ENCODE results near the gene FLII. TPM values are rescaled to one million over a fixed set of nuclear protein-coding genes. Genes with fewer than 3 reads are reported as not detected.

FLII gene
- total RNA-seq, 1 donor from 2014 or later, result 355 TPM

DNA sequence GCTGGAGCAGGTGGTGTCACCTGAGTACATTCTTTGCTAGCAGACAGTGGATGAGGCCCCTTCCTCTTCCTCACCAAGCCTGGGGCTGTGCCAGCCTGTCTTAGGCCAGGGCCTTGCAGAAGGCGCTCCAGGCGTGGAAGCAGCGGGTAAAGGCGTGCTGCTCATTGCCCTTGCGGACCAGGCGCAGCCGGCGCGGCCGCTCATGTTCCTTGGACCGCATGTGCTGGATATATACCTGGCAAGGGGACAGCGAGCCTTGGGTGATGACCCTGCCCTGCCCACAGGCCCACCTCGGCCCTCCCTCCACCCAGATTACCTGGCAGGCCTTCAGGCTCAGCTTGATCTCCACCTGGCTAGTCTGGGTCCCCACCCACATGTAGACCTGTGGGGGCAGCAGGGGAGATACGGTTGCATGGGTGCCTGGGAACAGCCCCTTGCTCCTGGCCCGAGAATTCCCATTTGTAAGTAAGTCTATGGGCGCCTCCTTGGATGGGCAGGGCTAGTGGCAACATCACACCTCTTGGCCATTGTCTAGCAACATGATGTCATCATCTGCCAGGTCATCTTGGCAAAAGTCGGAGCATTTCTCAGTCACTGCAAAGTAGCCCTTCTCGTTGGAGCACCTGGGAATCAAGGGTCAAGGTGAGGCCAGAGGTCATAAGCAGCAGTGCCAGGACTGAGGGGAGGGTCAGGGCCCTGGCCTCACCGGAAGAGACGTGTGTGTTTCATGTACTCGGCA, 13.3 kb downstream of the FLII start:
- Mint-ChIP-seq H3K27me3 (ENCODE audit: unreplicated experiment) (peaks cover 11% of the 10 kb centered on the region), H3K4me3 (ENCODE audit: unreplicated experiment) (no peak overlapping the region), H3K27ac (ENCODE audit: unreplicated experiment) (no peak overlapping the region), H3K9me3 (ENCODE audit: unreplicated experiment) (no peaks in the 10 kb centered on the region), H3K36me3 (ENCODE audit: low read depth, unreplicated experiment) (peaks cover 18% of the 10 kb centered on the region), H3K4me1 (ENCODE audit: unreplicated experiment) (peaks cover 9% of the 10 kb centered on the region)
- TF ChIP-seq, protein P1, sequence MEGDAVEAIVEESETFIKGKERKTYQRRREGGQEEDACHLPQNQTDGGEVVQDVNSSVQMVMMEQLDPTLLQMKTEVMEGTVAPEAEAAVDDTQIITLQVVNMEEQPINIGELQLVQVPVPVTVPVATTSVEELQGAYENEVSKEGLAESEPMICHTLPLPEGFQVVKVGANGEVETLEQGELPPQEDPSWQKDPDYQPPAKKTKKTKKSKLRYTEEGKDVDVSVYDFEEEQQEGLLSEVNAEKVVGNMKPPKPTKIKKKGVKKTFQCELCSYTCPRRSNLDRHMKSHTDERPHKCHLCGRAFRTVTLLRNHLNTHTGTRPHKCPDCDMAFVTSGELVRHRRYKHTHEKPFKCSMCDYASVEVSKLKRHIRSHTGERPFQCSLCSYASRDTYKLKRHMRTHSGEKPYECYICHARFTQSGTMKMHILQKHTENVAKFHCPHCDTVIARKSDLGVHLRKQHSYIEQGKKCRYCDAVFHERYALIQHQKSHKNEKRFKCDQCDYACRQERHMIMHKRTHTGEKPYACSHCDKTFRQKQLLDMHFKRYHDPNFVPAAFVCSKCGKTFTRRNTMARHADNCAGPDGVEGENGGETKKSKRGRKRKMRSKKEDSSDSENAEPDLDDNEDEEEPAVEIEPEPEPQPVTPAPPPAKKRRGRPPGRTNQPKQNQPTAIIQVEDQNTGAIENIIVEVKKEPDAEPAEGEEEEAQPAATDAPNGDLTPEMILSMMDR (IDR thresholded peaks at IDR 0.05; ENCODE audit: unreplicated experiment), result no peak
- DNase-seq (ENCODE audit: low spot score), result no peak

DNA sequence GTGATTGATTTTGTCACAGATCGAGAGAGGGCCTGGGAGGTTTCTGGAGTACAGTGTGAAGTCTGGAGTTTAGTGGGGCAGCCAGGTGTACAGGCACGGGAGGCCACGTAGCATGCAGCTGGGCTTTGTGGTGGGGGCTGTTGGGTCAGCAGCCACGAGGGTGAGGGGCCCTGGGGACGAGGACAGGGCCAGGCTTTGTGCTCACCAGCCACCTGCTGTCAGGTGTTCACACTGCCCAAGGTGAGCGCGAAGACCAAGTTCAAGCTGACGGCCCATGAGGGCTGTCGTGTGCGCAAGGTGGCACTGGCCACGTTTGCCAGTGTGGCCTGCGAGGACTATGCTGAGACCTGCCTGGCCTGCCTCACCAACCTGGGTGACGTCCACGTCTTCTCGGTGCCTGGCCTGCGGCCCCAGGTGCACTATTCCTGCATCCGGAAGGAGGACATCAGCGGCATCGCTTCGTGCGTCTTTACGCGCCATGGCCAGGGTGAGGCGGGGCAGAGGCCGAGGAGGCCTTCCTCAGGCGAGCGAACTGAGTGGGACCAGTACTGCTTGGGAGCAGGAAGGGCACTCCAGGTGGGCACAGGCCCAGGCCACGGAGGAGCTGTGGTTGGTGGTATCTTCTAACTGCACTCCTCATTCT, 17.2 kb downstream of the FLII start:
- Mint-ChIP-seq H3K9me3 (ENCODE audit: unreplicated experiment) (no peaks in the 10 kb centered on the region), H3K36me3 (ENCODE audit: low read depth, unreplicated experiment) (peaks cover 20% of the 10 kb centered on the region), H3K4me3 (ENCODE audit: unreplicated experiment) (no peak overlapping the region), H3K27me3 (ENCODE audit: unreplicated experiment) (peaks cover 9% of the 10 kb centered on the region), H3K4me1 (ENCODE audit: unreplicated experiment) (no peaks in the 10 kb centered on the region), H3K27ac (ENCODE audit: unreplicated experiment) (no peak overlapping the region)
- TF ChIP-seq, protein P1 (IDR thresholded peaks at IDR 0.05; ENCODE audit: unreplicated experiment), result no peak
- no peak for DNase-seq (ENCODE audit: low spot score)

DNA sequence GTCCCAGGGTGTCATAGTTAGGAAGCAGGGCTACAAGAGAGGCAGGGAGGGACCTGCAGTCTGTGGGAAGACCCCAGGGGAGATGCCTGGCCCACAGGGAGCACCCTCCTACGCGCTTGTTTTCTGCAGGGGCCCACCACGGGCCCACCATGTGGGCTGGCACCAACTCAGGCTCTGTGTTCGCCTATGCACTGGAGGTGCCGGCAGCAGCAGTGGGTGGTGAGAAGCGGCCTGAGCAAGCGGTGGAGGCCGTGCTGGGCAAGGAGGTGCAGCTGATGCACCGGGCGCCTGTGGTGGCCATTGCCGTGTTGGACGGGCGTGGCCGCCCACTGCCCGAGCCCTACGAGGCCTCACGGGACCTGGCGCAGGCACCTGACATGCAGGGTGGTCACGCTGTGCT, 18.1 kb downstream of the FLII start:
- Mint-ChIP-seq H3K36me3 (ENCODE audit: low read depth, unreplicated experiment) (peaks cover 25% of the 10 kb centered on the region), H3K27me3 (ENCODE audit: unreplicated experiment) (peaks cover 8% of the 10 kb centered on the region), H3K9me3 (ENCODE audit: unreplicated experiment) (no peaks in the 10 kb centered on the region), H3K27ac (ENCODE audit: unreplicated experiment) (no peak overlapping the region), H3K4me1 (ENCODE audit: unreplicated experiment) (no peaks in the 10 kb centered on the region), H3K4me3 (ENCODE audit: unreplicated experiment) (no peak overlapping the region)
- TF ChIP-seq, protein P1 (IDR thresholded peaks at IDR 0.05; ENCODE audit: unreplicated experiment), result no peak
- DNase-seq (ENCODE audit: low spot score), result no peak

DNA sequence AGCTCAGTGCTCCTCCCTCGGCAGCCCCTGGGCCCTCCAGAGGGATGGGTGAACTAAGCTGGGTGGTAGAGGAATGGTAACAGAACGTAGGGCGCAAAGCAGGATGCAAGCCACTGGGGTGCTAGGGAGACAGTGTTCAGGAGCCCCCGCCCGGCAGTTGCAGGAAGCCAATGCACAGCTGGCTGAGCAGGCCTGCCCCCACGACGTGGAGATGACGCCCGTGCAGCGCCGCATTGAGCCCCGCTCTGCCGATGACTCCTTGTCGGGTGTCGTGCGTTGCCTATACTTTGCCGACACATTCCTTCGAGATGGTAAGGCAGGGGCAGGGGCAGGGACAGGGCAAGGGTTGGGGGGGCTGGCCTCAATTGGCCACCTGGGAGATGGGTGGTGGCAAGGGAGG, 20.2 kb downstream of the FLII start:
- peaks cover 32% of the 10 kb centered on the region for H3K36me3 Mint-ChIP-seq (ENCODE audit: low read depth, unreplicated experiment)
- no peak overlapping the region for H3K27ac Mint-ChIP-seq (ENCODE audit: unreplicated experiment)
- H3K9me3 Mint-ChIP-seq (ENCODE audit: unreplicated experiment), result no peaks in the 10 kb centered on the region

More for the DNA sequence above, 20.2 kb downstream of the FLII start:
- H3K4me3 Mint-ChIP-seq (ENCODE audit: unreplicated experiment), result no peak overlapping the region
- peaks cover 10% of the 10 kb centered on the region for H3K27me3 Mint-ChIP-seq (ENCODE audit: unreplicated experiment)
- no peaks in the 10 kb centered on the region for H3K4me1 Mint-ChIP-seq (ENCODE audit: unreplicated experiment)
- DNase-seq (ENCODE audit: low spot score), result no peak
- TF ChIP-seq, protein P1 (IDR thresholded peaks at IDR 0.05; ENCODE audit: unreplicated experiment), result no peak

Data from endothelial cell (in vitro differentiated cells).